ENCODE measurements around the gene SPTBN1.

SPTBN1 gene

GRCh38 chr2:54660752-54661151 is 204.6 kb downstream of the SPTBN1 start:
- H3K27me3 ChIP-seq (ENCODE audit: control insufficient read depth, insufficient read depth, low read length) = no peaks in the 10 kb centered on the region
- H3K4me1 ChIP-seq (ENCODE audit: control insufficient read depth, insufficient read depth, low read length) = peaks cover 7% of the 10 kb centered on the region
- no peak overlapping the region for H3K4me3 ChIP-seq (ENCODE audit: low read depth, low read length)
- H3K36me3 ChIP-seq (ENCODE audit: control insufficient read depth, insufficient read depth, low read length) = peaks cover 97% of the 10 kb centered on the region
- H3K9ac ChIP-seq (ENCODE audit: low read length) = no peak overlapping the region
- no peaks in the 10 kb centered on the region for H3K9me3 ChIP-seq (ENCODE audit: control insufficient read depth, insufficient read depth, low read depth, low read length)
- H3K27ac ChIP-seq (ENCODE audit: low read depth, low read length) = no peak overlapping the region

- Histone ChIP-seq H3K27ac (ENCODE audit: low read depth, low read length) (no peak overlapping the region), H3K27me3 (ENCODE audit: control insufficient read depth, insufficient read depth, low read length) (no peaks in the 10 kb centered on the region), H3K9ac (ENCODE audit: low read length) (no peak overlapping the region), H3K4me1 (ENCODE audit: control insufficient read depth, insufficient read depth, low read length) (peaks cover 10% of the 10 kb centered on the region), H3K36me3 (ENCODE audit: control insufficient read depth, insufficient read depth, low read length) (peaks cover 100% of the 10 kb centered on the region), H3K9me3 (ENCODE audit: control insufficient read depth, insufficient read depth, low read depth, low read length) (no peaks in the 10 kb centered on the region), H3K4me3 (ENCODE audit: low read depth, low read length) (no peak overlapping the region)
Observed at GRCh38 chr2:54663424-54664030, 207.4 kb downstream of the SPTBN1 start.

GRCh38 chr2:54664238-54664786 is 208.2 kb downstream of the SPTBN1 start:
- Histone ChIP-seq H3K27me3 (ENCODE audit: control insufficient read depth, insufficient read depth, low read length) (no peaks in the 10 kb centered on the region), H3K9me3 (ENCODE audit: control insufficient read depth, insufficient read depth, low read depth, low read length) (no peaks in the 10 kb centered on the region), H3K36me3 (ENCODE audit: control insufficient read depth, insufficient read depth, low read length) (peaks cover 99% of the 10 kb centered on the region), H3K4me1 (ENCODE audit: control insufficient read depth, insufficient read depth, low read length) (peaks cover 10% of the 10 kb centered on the region), H3K9ac (ENCODE audit: low read length) (no peak overlapping the region), H3K4me3 (ENCODE audit: low read depth, low read length) (no peak overlapping the region), H3K27ac (ENCODE audit: low read depth, low read length) (no peak overlapping the region)

- H3K4me1 ChIP-seq (ENCODE audit: control insufficient read depth, insufficient read depth, low read length) = peaks cover 10% of the 10 kb centered on the region
- no peak overlapping the region for H3K4me3 ChIP-seq (ENCODE audit: low read depth, low read length)
- H3K9ac ChIP-seq (ENCODE audit: low read length) = no peak overlapping the region
- H3K27ac ChIP-seq (ENCODE audit: low read depth, low read length) = no peak overlapping the region
- H3K27me3 ChIP-seq (ENCODE audit: control insufficient read depth, insufficient read depth, low read length) = no peaks in the 10 kb centered on the region
- no peaks in the 10 kb centered on the region for H3K9me3 ChIP-seq (ENCODE audit: control insufficient read depth, insufficient read depth, low read depth, low read length)
- H3K36me3 ChIP-seq (ENCODE audit: control insufficient read depth, insufficient read depth, low read length) = peaks cover 99% of the 10 kb centered on the region
Observed at GRCh38 chr2:54665436-54665856, 209.3 kb downstream of the SPTBN1 start.

- no peaks in the 10 kb centered on the region for H3K27me3 ChIP-seq (ENCODE audit: control insufficient read depth, insufficient read depth, low read length)
- no peak overlapping the region for H3K9ac ChIP-seq (ENCODE audit: low read length)
- H3K36me3 ChIP-seq (ENCODE audit: control insufficient read depth, insufficient read depth, low read length) = peaks cover 99% of the 10 kb centered on the region
- H3K27ac ChIP-seq (ENCODE audit: low read depth, low read length) = no peak overlapping the region
- no peaks in the 10 kb centered on the region for H3K9me3 ChIP-seq (ENCODE audit: control insufficient read depth, insufficient read depth, low read depth, low read length)
- no peak overlapping the region for H3K4me3 ChIP-seq (ENCODE audit: low read depth, low read length)
- peaks cover 10% of the 10 kb centered on the region for H3K4me1 ChIP-seq (ENCODE audit: control insufficient read depth, insufficient read depth, low read length)
Observed at GRCh38 chr2:54666131-54666633, 210.1 kb downstream of the SPTBN1 start.

GRCh38 chr2:54666634-54667265 is 210.6 kb downstream of the SPTBN1 start:
- Histone ChIP-seq H3K9ac (ENCODE audit: low read length) (no peak overlapping the region), H3K4me1 (ENCODE audit: control insufficient read depth, insufficient read depth, low read length) (peaks cover 10% of the 10 kb centered on the region), H3K9me3 (ENCODE audit: control insufficient read depth, insufficient read depth, low read depth, low read length) (no peaks in the 10 kb centered on the region), H3K4me3 (ENCODE audit: low read depth, low read length) (no peak overlapping the region), H3K36me3 (ENCODE audit: control insufficient read depth, insufficient read depth, low read length) (peaks cover 94% of the 10 kb centered on the region), H3K27ac (ENCODE audit: low read depth, low read length) (no peak overlapping the region), H3K27me3 (ENCODE audit: control insufficient read depth, insufficient read depth, low read length) (no peaks in the 10 kb centered on the region)

- Histone ChIP-seq H3K9ac (ENCODE audit: low read length) (no peak overlapping the region), H3K27ac (ENCODE audit: low read depth, low read length) (no peak overlapping the region), H3K4me1 (ENCODE audit: control insufficient read depth, insufficient read depth, low read length) (peaks cover 10% of the 10 kb centered on the region), H3K4me3 (ENCODE audit: low read depth, low read length) (no peak overlapping the region), H3K36me3 (ENCODE audit: control insufficient read depth, insufficient read depth, low read length) (peaks cover 89% of the 10 kb centered on the region), H3K27me3 (ENCODE audit: control insufficient read depth, insufficient read depth, low read length) (no peaks in the 10 kb centered on the region), H3K9me3 (ENCODE audit: control insufficient read depth, insufficient read depth, low read depth, low read length) (no peaks in the 10 kb centered on the region)
Observed at GRCh38 chr2:54667266-54667639, 211.1 kb downstream of the SPTBN1 start.

- peaks cover 11% of the 10 kb centered on the region for H3K4me1 ChIP-seq (ENCODE audit: control insufficient read depth, insufficient read depth, low read length)
- no peaks in the 10 kb centered on the region for H3K27me3 ChIP-seq (ENCODE audit: control insufficient read depth, insufficient read depth, low read length)
- peaks cover 82% of the 10 kb centered on the region for H3K36me3 ChIP-seq (ENCODE audit: control insufficient read depth, insufficient read depth, low read length)
- H3K4me3 ChIP-seq (ENCODE audit: low read depth, low read length) = no peak overlapping the region
- no peak overlapping the region for H3K27ac ChIP-seq (ENCODE audit: low read depth, low read length)
- no peak overlapping the region for H3K9ac ChIP-seq (ENCODE audit: low read length)
- no peaks in the 10 kb centered on the region for H3K9me3 ChIP-seq (ENCODE audit: control insufficient read depth, insufficient read depth, low read depth, low read length)
Observed at GRCh38 chr2:54667726-54668650, 211.9 kb downstream of the SPTBN1 start.

GRCh38 chr2:54668711-54669110 is 212.6 kb downstream of the SPTBN1 start:
- Histone ChIP-seq H3K27ac (ENCODE audit: low read depth, low read length) (no peak overlapping the region), H3K36me3 (ENCODE audit: control insufficient read depth, insufficient read depth, low read length) (peaks cover 74% of the 10 kb centered on the region)

GRCh38 chr2:54669677-54670484 is 213.8 kb downstream of the SPTBN1 start:
- Histone ChIP-seq H3K9me3 (ENCODE audit: control insufficient read depth, insufficient read depth, low read depth, low read length) (no peaks in the 10 kb centered on the region), H3K4me1 (ENCODE audit: control insufficient read depth, insufficient read depth, low read length) (peaks cover 18% of the 10 kb centered on the region), H3K27me3 (ENCODE audit: control insufficient read depth, insufficient read depth, low read length) (no peaks in the 10 kb centered on the region), H3K27ac (ENCODE audit: low read depth, low read length) (no peak overlapping the region), H3K36me3 (ENCODE audit: control insufficient read depth, insufficient read depth, low read length) (peaks cover 63% of the 10 kb centered on the region), H3K9ac (ENCODE audit: low read length) (no peak overlapping the region), H3K4me3 (ENCODE audit: low read depth, low read length) (no peak overlapping the region)

More at GRCh38 chr2:54668711-54669110, 212.6 kb downstream of the SPTBN1 start:
- H3K9ac ChIP-seq (ENCODE audit: low read length) = no peak overlapping the region
- no peak overlapping the region for H3K4me3 ChIP-seq (ENCODE audit: low read depth, low read length)
- no peaks in the 10 kb centered on the region for H3K9me3 ChIP-seq (ENCODE audit: control insufficient read depth, insufficient read depth, low read depth, low read length)
- H3K27me3 ChIP-seq (ENCODE audit: control insufficient read depth, insufficient read depth, low read length) = no peaks in the 10 kb centered on the region
- H3K4me1 ChIP-seq (ENCODE audit: control insufficient read depth, insufficient read depth, low read length) = peaks cover 18% of the 10 kb centered on the region
